Left renal pelvis (tissue), 4 donors: ENCODE data around the gene DLAT. TPM values are rescaled to one million over a fixed set of nuclear protein-coding genes. Genes with fewer than 3 reads are reported as not detected.
"Not testable (repeated sequence)": the region's sequence is repeated elsewhere in the genome, so short reads cannot be mapped to it uniquely, and the experiment has no call there.

Experiments
- DNase-seq, 4 donors: peaks; one replicate each; pipeline ENCODE4 v3.0.0-alpha.2; 2013; ENCODE audit warnings: low read depth in 4 of 4, low spot score in 3 of 4
- polyA plus RNA-seq, 4 donors: library from polyadenylated mRNA; unstranded; fragments of 120-200 nt; gene quantifications; one replicate each; pipeline ENCODE4 v1.2.1, GENCODE V29; 2013; ENCODE audit not compliant: insufficient read length in 4 of 4

The DLAT gene
- 10 to 100 TPM; 31.3 to 57.1 (median 49.1) TPM for polyA plus RNA-seq

- DNase-seq, result peak; percentile 75 to 82 (median 80)
Observed at GRCh38 chr11:112024773-112025678, at the start of gene DLAT. TSS of gene DLAT (plus strand) at chr11:112025408. CDS start at chr11:112025473, 65 bp downstream.

GRCh38 chr11:111976119-111976766 is 49.0 kb upstream of the DLAT start:
- DNase-seq, result no peak

GRCh38 chr11:111976767-111977145 is 48.5 kb upstream of the DLAT start:
- DNase-seq, result no peak

GRCh38 chr11:111977146-111978027 is 47.8 kb upstream of the DLAT start:
- no peak for DNase-seq

GRCh38 chr11:111978028-111978771 is 47.0 kb upstream of the DLAT start:
- peak in 1 of 4 donors; percentile 55 for DNase-seq

GRCh38 chr11:111980062-111980461 is 45.1 kb upstream of the DLAT start:
- DNase-seq, result no peak

GRCh38 chr11:111981270-111981669 is 43.9 kb upstream of the DLAT start:
- no peak for DNase-seq

GRCh38 chr11:111982019-111982464 is 43.2 kb upstream of the DLAT start:
- DNase-seq, result peak in 2 of 4 donors; percentile 65 to 71

- no peak for DNase-seq
Observed at GRCh38 chr11:111982541-111983186, 42.5 kb upstream of the DLAT start.

GRCh38 chr11:111983187-111983986 is 41.8 kb upstream of the DLAT start:
- DNase-seq, result no peak

- DNase-seq, result no peak
Observed at GRCh38 chr11:111986589-111986988, 38.6 kb upstream of the DLAT start.

- DNase-seq, result no peak
Observed at GRCh38 chr11:111990381-111990780, 34.8 kb upstream of the DLAT start.

- no peak for DNase-seq
Observed at GRCh38 chr11:111992206-111992855, 32.9 kb upstream of the DLAT start.

GRCh38 chr11:111996129-111996528 is 29.1 kb upstream of the DLAT start:
- DNase-seq, result no peak

- not testable (repeated sequence) for DNase-seq
Observed at GRCh38 chr11:111996669-111997068, 28.5 kb upstream of the DLAT start.

- DNase-seq, result no peak
Observed at GRCh38 chr11:111999111-111999510, 26.1 kb upstream of the DLAT start.

- DNase-seq, result no peak
Observed at GRCh38 chr11:112000703-112001102, 24.5 kb upstream of the DLAT start.
